ENCODE data around the gene ASB10. TPM values are rescaled to one million over a fixed set of nuclear protein-coding genes. Genes with fewer than 3 reads are reported as not detected.

ASB10 gene
- total and polyA plus RNA-seq, 4 donors, result not detected

DNA sequence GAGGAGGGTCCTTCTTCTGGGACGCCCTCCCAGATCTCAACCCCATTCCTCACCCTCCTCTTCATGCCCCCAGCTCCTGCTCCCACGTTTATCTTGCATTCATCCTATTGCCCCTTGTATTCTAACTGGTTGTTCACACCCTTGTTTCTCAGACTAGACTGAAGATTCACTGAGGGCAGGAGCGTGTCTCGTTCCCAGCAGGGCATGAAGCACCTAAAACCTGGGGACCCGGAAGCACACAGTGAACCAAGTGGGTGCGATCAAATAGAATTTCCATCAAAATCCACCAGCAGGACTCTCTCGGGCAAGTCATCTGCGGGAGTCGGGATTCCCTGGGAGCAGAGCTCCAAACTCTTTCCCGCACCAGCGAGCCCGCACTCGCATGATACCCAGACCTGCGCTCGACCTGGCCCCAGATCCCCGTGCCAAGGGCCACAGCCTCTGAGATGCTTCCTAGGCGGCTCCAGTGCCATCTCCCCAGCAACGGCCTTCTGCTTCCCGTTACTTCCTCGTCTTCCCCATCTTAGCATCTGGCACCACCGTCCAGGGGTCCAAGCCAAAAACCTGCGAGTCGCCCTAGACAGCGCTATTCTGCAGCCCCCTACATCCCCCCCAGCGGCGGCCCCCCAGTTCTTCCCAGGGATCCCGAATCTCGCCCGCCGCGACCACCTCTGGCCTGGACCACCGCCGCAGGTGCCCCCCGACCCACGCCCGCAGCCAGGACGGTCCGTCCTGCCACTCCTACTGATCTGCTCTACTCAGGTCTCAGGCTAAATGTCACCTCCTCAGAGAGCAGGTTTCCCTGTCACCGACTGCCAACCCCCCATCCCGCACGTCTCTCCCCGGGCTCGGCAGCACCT is 13.4 kb downstream of the ASB10 start:
- no peaks in the 10 kb centered on the region for H3K36me3 ChIP-seq (ENCODE audit: control insufficient read depth in 4 of 4, insufficient read depth in 3 of 4, low read depth in 1 of 4, low read length in 3 of 4)
- H3K9ac ChIP-seq (ENCODE audit: low read depth in 1 of 2, low read length in 2 of 2), result no peak overlapping the region
- no peaks in the 10 kb centered on the region for H3K9me3 ChIP-seq (ENCODE audit: control insufficient read depth in 4 of 4, low read length in 3 of 4)
- H3K4me1 ChIP-seq (ENCODE audit: control insufficient read depth in 4 of 4, insufficient read depth in 4 of 4, low read length in 3 of 4), result peaks cover 0 to 3% (median 0%) of the 10 kb centered on the region in 4 donors
- TF ChIP-seq FOXA2 (IDR thresholded peaks at IDR 0.05), result no peak
- TF ChIP-seq REST (IDR thresholded peaks at IDR 0.05), result no peak
- no peak for TF ChIP-seq FOXA1 (IDR thresholded peaks at IDR 0.05)
- no peak for TF ChIP-seq ATF3 (IDR thresholded peaks at IDR 0.05)
- TF ChIP-seq HNF4G (IDR thresholded peaks at IDR 0.05), result no peak
- TF ChIP-seq NR2F2 (IDR thresholded peaks at IDR 0.05), result no peak
- TF ChIP-seq YY1 (IDR thresholded peaks at IDR 0.05), result no peak
- TF ChIP-seq GABPA (IDR thresholded peaks at IDR 0.05 in 1 of 2, conservative IDR thresholded peaks at IDR 0.05 in 1 of 2), result no peak
- no peak for TF ChIP-seq JUND (IDR thresholded peaks at IDR 0.05)
- TF ChIP-seq TAF1 (conservative IDR thresholded peaks at IDR 0.05), result no peak
- TF ChIP-seq, protein P1, sequence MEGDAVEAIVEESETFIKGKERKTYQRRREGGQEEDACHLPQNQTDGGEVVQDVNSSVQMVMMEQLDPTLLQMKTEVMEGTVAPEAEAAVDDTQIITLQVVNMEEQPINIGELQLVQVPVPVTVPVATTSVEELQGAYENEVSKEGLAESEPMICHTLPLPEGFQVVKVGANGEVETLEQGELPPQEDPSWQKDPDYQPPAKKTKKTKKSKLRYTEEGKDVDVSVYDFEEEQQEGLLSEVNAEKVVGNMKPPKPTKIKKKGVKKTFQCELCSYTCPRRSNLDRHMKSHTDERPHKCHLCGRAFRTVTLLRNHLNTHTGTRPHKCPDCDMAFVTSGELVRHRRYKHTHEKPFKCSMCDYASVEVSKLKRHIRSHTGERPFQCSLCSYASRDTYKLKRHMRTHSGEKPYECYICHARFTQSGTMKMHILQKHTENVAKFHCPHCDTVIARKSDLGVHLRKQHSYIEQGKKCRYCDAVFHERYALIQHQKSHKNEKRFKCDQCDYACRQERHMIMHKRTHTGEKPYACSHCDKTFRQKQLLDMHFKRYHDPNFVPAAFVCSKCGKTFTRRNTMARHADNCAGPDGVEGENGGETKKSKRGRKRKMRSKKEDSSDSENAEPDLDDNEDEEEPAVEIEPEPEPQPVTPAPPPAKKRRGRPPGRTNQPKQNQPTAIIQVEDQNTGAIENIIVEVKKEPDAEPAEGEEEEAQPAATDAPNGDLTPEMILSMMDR (IDR thresholded peaks at IDR 0.05; ENCODE audit: low read depth, low read length, missing input control), result no peak
- TF ChIP-seq HNF4A (conservative IDR thresholded peaks at IDR 0.05), result no peak
- no peak for TF ChIP-seq EGR1 (IDR thresholded peaks at IDR 0.05; ENCODE audit: low read depth in 2 of 2)
- TF ChIP-seq SP1 (IDR thresholded peaks at IDR 0.05), result no peak
- TF ChIP-seq MAX (IDR thresholded peaks at IDR 0.05), result no peak
- no peak for TF ChIP-seq ZBTB33 (IDR thresholded peaks at IDR 0.05)
- TF ChIP-seq RXRA (IDR thresholded peaks at IDR 0.05), result no peak
- TF ChIP-seq RAD21 (IDR thresholded peaks at IDR 0.05), result no peak
- no peak overlapping the region for H3K4me3 ChIP-seq (ENCODE audit: low read depth in 1 of 3, low read length in 3 of 3)
- 79% methylated on average over 43 of the region's 43 CpGs for WGBS
- H3K27me3 ChIP-seq (ENCODE audit: control insufficient read depth in 4 of 4, insufficient read depth in 4 of 4, low read length in 3 of 4), result peaks cover 0 to 5% (median 3%) of the 10 kb centered on the region in 4 donors
- H3K27ac ChIP-seq (ENCODE audit: low read depth in 1 of 2, low read length in 2 of 2), result no peak overlapping the region
- no peak for DNase-seq (ENCODE audit: low spot score)

Measured in liver (tissue), 9 donors.